Heart left ventricle (tissue), 16 donors: ENCODE results near the gene SH3RF2. TPM values are rescaled to one million over a fixed set of nuclear protein-coding genes. Genes with fewer than 3 reads are reported as not detected.
A peak's percentile ranks its signal among the peaks of the same experiment; 100 is the strongest.

Source experiments
- ATAC-seq, 4 donors: fragments of 200-7000 bp; cut with Tn5 transposase; one replicate each; pipeline ENCODE4 v1.9.1; 2020 to 2022; ENCODE audit warnings: moderate library complexity in 4 of 4, mild to moderate bottlenecking in 3 of 4, moderate number of reproducible peaks in 1 of 4
- DNase-seq, 5 donors: peaks; one replicate each; pipeline ENCODE4 v3.0.0-alpha.2; 2020
- H3K27ac ChIP-seq, 12 donors: fragments of 200-600 bp; sonication (generic) in 4 of 12; one replicate each; pipeline versions ENCODE4 v1.5.0 to v1.8.0; 2016 to 2022; ENCODE audit warnings: mild to moderate bottlenecking in 2 of 12
- H3K27me3 ChIP-seq, 9 donors: fragments of 200-600 bp; sonication (generic) in 2 of 9; one replicate each; pipeline versions ENCODE4 v1.5.1 to v1.8.0; 2016 to 2022; ENCODE audit warnings: mild to moderate bottlenecking in 3 of 9
- H3K36me3 ChIP-seq, 9 donors: fragments of 200-600 bp; sonication (generic) in 2 of 9; one replicate each; pipeline versions ENCODE4 v1.5.0 to v1.8.0; 2018 to 2022; ENCODE audit warnings: mild to moderate bottlenecking in 2 of 9
- H3K4me1 ChIP-seq, 12 donors: fragments of 200-600 bp; sonication (generic) in 4 of 12; one replicate each; pipeline versions ENCODE4 v1.5.0 to v1.8.0; 2016 to 2022; ENCODE audit warnings: mild to moderate bottlenecking in 3 of 12
- H3K4me3 ChIP-seq, 12 donors: fragments of 200-600 bp; sonication (generic) in 4 of 12; one replicate each; pipeline versions ENCODE4 v1.5.0 to v1.8.0; 2017 to 2022; ENCODE audit warnings: mild to moderate bottlenecking in 9 of 12, moderate library complexity in 4 of 12
- H3K9me3 ChIP-seq, 12 donors: fragments of 200-600 bp; sonication (generic) in 4 of 12; one replicate each; pipeline versions ENCODE4 v1.5.0 to v1.8.0; 2016 to 2022; ENCODE audit warnings: mild to moderate bottlenecking in 1 of 12
- CTCF ChIP-seq, 12 donors: fragments of 200-600 bp; sonication (generic) in 4 of 12; IDR thresholded peaks; one replicate each; pipeline versions ENCODE4 v1.5.0 to v1.8.0; 2018 to 2022; ENCODE audit warnings: antibody characterized with exemption in 12 of 12, mild to moderate bottlenecking in 5 of 12
- POLR2A ChIP-seq, 2 donors: fragments of 450-650 bp; IDR thresholded peaks; one replicate each; pipeline ENCODE4 v1.6.1; 2017; ENCODE audit warnings: antibody characterized with exemption in 2 of 2, mild to moderate bottlenecking in 2 of 2, moderate library complexity in 2 of 2
- WGBS, 4 donors: extraction: QIAGEN DNeasy Blood & Tissue Kit in 2 of 4; methylation state at CpG; one replicate each; pipeline versions ENCODE4 v1.1.5 to v1.1.7; 2013 to 2018; 5-methylcytosine and 5-hydroxymethylcytosine counted together
- intact Hi-C, 10 donors: fragments of 100-400 bp; cut with DNase I; formaldehyde crosslinking; loops; one replicate each; pipeline versions ENCODE4 v1.11.1 to v1.14.2; 2022
- polyA plus RNA-seq, 2 donors: library from polyadenylated mRNA; stranded (reverse); fragments of 200-250 nt; gene quantifications; one replicate each; pipeline ENCODE4 v1.2.3, GENCODE V29; 2013
- total RNA-seq, 9 donors: library from RNA; depleted of rRNA in 2 of 9; stranded (reverse); fragments of >200 nt in 2 of 9; fragmentation: NEBNext Ultra II Directional in 3 of 9; extraction: Animal tissue kit (Norgen Biotek cat#: 25700) in 3 of 9; gene quantifications; one replicate each; pipeline versions ENCODE4 v1.1.0 to v1.2.4, GENCODE V29; 2016 to 2023
- donor health status: ischemic (EF 13 %, LVEDD 7.1; RV severe dilation, severe dysfunction).
- donor health status: healthy with polysubstance abuse.
- donor health status: DM: no; HTN: yes; CAD: no.
- donor health status: DM: no; HTN: no; CAD: no.
- donor health status: ischemic (EF 25% LVEDD 6.9; RV normal size, moderate dysfunction).
- donor health status: ischemic (EF 25% LVEDD 5.7; RV mildly dilated, moderate dysfunction).
- donor health status: healthy.
- donor health status: DM: yes; HTN: yes; CAD: no.
- donor health status: ischemic (EF 35%, LVEDD 5.7; RV mildly dilated, moderate dysfunction).
- donor health status: nonischemic (EF 11% LVEDD 7.7; RV severe dilation, severe dysfunction).
- donor health status: DM: yes; HTN: yes; CAD: no.
- donor health status: PGD.
- donor health status: ischemic (EF 29% LVEDD 5.4; RV normal size, mild dysfunction).
- donor health status: nonischemic (EF 23%, LVEDD 6.1; RV moderate dilation, normal function).

Gene SH3RF2
- total and polyA plus RNA-seq, 11 donors, result 31.3 to 750 (median 180) TPM

- DNase-seq (no peak), ATAC-seq (no peak)
- Histone ChIP-seq H3K4me3 (no peak overlapping the region), H3K36me3 (no peaks in the 10 kb centered on the region), H3K9me3 (no peaks in the 10 kb centered on the region), H3K27ac (no peak overlapping the region), H3K27me3 (no peaks in the 10 kb centered on the region), H3K4me1 (peaks cover 0 to 12% (median 0%) of the 10 kb centered on the region in 12 donors)
- TF ChIP-seq POLR2A (IDR thresholded peaks at IDR 0.05) (no peak), CTCF (IDR thresholded peaks at IDR 0.05) (no peak)
- intact Hi-C loops, result loop anchor here in 3 of 10 donors (10.0 kb wide), 3 partner anchors 69 to 1851 kb away; partner anchors contain the start of gene PRELID2 (in 2 of the 3)
- WGBS, 4 donors, result 69 to 83% (median 81%) methylated on average over 2 of the region's 2 CpGs
These were observed 119.1 kb downstream of the SH3RF2 start for GRCh38 chr5:146055432-146055831.

DNA sequence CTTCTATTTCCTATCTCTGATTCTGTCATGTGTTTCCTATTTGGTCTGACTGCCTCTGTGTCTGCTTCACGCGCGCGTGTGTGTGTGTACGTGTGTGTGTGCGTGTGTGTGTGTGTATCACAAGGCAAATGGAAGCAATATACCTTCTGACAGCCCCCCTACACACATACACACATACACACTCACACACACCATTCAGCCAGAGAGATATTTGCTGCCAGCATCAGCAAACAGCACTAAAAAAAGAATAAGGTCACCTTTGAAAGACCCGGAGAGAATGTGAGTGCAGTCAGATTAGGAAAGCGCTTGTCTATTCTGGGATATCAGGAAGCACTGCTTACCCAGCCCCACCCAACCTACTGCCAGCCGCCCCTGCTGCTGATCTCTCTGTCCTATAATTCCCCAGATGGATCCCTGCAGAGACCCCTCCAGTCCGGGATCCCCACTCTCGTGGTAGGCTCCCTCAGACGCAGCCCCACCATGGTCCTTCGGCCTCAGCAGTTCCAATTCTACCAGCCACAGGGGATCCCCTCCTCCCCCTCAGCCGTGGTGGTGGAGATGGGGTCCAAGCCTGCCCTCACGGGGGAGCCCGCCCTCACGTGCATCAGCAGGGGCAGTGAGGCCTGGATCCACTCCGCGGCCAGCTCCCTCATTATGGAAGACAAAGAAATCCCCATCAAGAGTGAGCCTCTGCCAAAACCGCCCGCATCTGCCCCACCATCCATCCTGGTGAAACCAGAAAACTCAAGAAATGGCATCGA lies 123.3 kb downstream of the SH3RF2 start:
- peak; percentile 40 to 86 (median 62) for DNase-seq
- Histone ChIP-seq H3K27ac (peak overlapping the region; percentile 63 to 97 (median 89)), H3K4me3 (peak overlapping the region; percentile 19 to 62 (median 52)), H3K36me3 (peaks cover 0 to 11% (median 0%) of the 10 kb centered on the region in 9 donors), H3K27me3 (no peaks in the 10 kb centered on the region), H3K9me3 (no peaks in the 10 kb centered on the region), H3K4me1 (peaks cover 0 to 28% (median 6%) of the 10 kb centered on the region in 12 donors)
- 28 to 46% (median 37%) methylated on average over 14 to 22 of the region's 22 CpGs for WGBS, 4 donors
- TF ChIP-seq CTCF (IDR thresholded peaks at IDR 0.05), result peak in 2 of 12 donors; percentile 21 to 28
- no peak for TF ChIP-seq POLR2A (IDR thresholded peaks at IDR 0.05)
- ATAC-seq, result peak; percentile 91 to 93 (median 92)
- intact Hi-C loops, result loop anchor here in 5 of 10 donors (2.0 to 10.0 kb wide), 6 partner anchors 43 to 1855 kb away; partner anchors contain the start of gene PRELID2 (in 2 of the 5)

GRCh38 chr5:146060221-146060585 lies 123.8 kb downstream of the SH3RF2 start:
- intact Hi-C loops, result loop anchor here in 2 of 10 donors (2.0 to 5.0 kb wide), 2 partner anchors 42 to 71 kb away; no protein-coding TSS in a partner anchor
- TF ChIP-seq CTCF (IDR thresholded peaks at IDR 0.05) (no peak), POLR2A (IDR thresholded peaks at IDR 0.05) (no peak)
- H3K4me3 ChIP-seq, result peak overlapping the region; percentile 19 to 62 (median 52)
- ATAC-seq (peak in 2 of 4 donors; percentile 1 to 8), DNase-seq (no peak)
- H3K27me3 ChIP-seq, result no peaks in the 10 kb centered on the region
- H3K27ac ChIP-seq, result peak overlapping the region; percentile 63 to 97 (median 89)
- peaks cover 0 to 29% (median 6%) of the 10 kb centered on the region in 12 donors for H3K4me1 ChIP-seq
- H3K36me3 ChIP-seq, result peaks cover 0 to 11% (median 0%) of the 10 kb centered on the region in 9 donors
- WGBS, 4 donors, result 54 to 70% (median 66%) methylated on average over 5 of the region's 5 CpGs
- H3K9me3 ChIP-seq, result no peaks in the 10 kb centered on the region

GRCh38 chr5:146066968-146067367 lies 130.6 kb downstream of the SH3RF2 start:
- peaks cover 0 to 76% (median 22%) of the 10 kb centered on the region in 12 donors for H3K4me1 ChIP-seq
- 81 to 97% (median 95%) methylated on average over 8 of the region's 8 CpGs for whole genome bisulfite sequencing, 4 donors
- H3K9me3 ChIP-seq, result no peaks in the 10 kb centered on the region
- TF ChIP-seq POLR2A (IDR thresholded peaks at IDR 0.05), result no peak
- TF ChIP-seq CTCF (IDR thresholded peaks at IDR 0.05), result no peak
- peak overlapping the region in 10 of 12 donors; percentile 11 to 87 (median 69) for H3K27ac ChIP-seq
- no peaks in the 10 kb centered on the region for H3K27me3 ChIP-seq
- no peak for DNase-seq
- peaks cover 0 to 11% (median 0%) of the 10 kb centered on the region in 9 donors for H3K36me3 ChIP-seq
- peak overlapping the region in 1 of 12 donors; percentile 23 for H3K4me3 ChIP-seq
- no peak for ATAC-seq
- intact Hi-C loops, result no loop called here
